HG02759 (cell line): ENCODE measurements around the gene SPOCK3.
"Not testable (repeated sequence)": the region's sequence is repeated elsewhere in the genome, so short reads cannot be mapped to it uniquely, and the experiment has no call there.

Experiments used
- ATAC-seq: cut with Tn5 transposase; IDR thresholded peaks from one replicate; pipeline ENCODE4 v1.9.1; 2021; ENCODE audit warnings: mild to moderate bottlenecking, moderate library complexity; ENCODE audit not compliant: unreplicated experiment

Gene SPOCK3

DNA sequence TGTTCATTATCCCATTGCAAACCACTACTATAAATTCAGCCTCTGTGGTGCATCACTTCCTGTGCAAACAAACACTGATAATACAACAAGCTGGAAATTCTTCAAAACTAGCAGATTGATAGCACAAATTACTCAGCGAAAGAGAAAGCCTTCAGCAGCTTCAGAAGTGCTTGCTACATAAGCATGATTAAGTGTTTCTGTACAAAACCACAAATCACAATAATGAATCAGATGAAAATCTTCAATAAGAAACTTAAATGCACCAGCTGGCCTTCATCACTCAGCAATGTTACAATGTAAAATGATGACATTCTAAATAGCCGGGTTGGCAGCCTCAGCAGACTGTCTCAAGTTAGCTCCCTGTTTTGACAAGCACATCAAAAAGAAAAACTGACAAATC lies 262.2 kb downstream of the SPOCK3 start:
- ATAC-seq, result no peak

DNA sequence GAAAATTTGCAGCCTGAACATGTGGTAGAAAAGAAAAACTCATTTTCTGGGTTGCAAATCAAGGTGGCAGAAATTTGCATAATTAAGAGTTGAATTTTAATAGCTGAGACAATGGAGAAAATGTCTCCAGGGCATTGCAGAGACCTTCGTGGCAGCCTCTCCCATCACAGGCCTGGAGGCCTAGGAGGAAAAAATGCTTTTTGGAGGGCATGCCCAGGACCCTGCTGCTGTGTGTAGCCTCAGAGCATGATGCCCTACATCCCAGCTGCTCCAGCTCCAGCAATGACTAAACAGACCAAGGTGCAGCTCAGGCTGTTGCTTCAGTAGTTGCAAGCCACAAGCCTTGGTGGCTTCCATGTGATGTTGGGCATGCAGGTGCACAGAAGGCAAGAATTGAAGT lies 266.1 kb downstream of the SPOCK3 start:
- ATAC-seq, result not testable (repeated sequence)

DNA sequence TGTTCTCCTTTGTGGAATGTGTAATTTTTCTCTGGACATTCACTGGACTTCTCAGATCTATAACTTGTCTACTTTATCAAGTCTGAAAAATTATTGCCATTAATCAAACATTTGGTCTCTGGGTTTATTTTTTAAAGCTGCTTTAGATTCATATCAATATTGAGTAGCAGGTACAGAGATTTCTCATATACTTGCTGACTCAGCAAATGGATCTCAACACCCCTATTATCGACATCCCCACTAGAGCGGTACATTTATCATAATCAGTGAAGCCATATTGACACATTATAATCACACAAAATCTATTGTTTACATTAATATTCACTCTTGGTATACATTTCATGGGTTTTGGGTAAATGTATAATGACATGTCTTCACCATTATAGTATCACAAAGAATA lies 268.7 kb downstream of the SPOCK3 start:
- no peak for ATAC-seq

- no peak for ATAC-seq
These were observed 276.8 kb downstream of the SPOCK3 start for GRCh38 chr4:166957451-166957850.

DNA sequence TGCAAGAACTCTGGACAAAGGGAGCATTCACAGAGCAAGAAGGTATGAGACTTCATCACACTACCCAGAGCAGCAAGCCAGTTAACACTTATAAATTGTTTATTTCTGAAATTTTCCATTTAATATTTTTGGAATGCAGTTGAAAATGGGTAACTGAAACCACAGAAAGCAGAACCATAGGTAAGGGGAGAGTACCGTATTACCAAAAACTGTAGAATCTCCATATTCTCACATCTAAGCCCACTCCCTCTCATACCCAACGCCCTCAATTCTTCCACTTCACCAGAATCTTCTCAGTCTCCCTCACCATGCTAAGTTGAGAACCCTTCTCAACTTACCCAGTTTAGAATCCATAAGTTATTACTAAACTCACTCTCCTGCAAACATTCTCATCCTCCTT lies 277.8 kb downstream of the SPOCK3 start:
- no peak for ATAC-seq

GRCh38 chr4:166941629-166942028 lies 292.7 kb downstream of the SPOCK3 start:
- peak; percentile 73 for ATAC-seq

DNA sequence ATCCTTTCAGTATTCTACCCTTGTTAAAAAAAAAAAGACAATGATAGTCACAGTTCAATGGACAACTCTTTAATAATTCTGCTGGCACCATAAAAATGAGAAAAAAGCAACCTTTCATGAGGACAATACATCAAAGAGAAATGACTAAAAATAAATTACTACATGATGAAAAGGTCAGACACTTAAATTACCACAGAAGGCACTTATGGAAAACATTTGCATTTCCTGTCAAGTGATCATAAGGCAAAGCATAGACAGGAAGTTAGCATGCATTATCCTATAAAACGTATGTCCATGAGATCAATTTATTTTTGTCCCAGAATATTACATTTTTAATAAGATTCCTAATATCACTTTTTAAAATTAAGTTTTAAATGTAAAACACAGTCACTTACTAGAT lies 303.8 kb downstream of the SPOCK3 start:
- ATAC-seq, result no peak

- ATAC-seq, result no peak
These were observed 309.9 kb downstream of the SPOCK3 start for GRCh38 chr4:166924424-166924823.

GRCh38 chr4:166913926-166914325 lies 320.4 kb downstream of the SPOCK3 start:
- ATAC-seq, result no peak

DNA sequence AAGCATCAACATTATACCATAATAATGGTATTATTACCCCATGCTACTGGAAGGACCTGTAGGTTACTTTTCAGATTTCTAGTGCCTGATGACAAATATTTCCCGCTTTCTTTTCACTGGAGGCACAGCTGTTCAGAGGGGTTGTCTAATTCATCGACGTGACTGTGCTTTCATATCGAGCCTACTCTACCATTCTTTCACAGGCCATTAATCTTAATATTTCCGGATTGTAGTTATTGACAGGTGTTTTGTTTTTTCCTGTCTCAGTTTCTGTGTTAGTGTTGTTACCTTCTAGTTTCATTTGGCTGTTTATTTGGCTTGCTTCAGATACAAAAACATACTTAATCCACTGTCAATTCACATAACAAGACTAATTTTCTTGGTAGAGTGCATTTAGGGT lies 330.9 kb downstream of the SPOCK3 start:
- no peak for ATAC-seq

DNA sequence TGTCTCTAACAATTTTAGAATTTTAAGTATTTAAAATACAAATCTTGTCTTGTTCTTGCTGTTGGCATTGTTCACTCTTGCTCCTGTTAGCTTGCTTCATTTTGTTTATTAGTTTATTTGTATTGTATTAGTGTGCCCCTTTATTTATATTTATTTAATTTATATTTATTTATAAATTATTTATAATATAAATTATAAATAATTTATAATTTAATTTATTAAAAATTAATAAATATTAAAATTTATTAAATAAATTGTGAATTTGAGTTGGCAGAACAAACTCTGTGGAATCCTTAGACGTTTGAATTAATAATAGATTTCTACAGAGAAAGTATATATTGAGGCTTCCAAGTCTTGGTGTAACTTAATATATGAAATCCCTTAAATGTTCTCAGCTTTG lies 331.4 kb downstream of the SPOCK3 start:
- ATAC-seq, result no peak

- ATAC-seq, result peak; percentile 79
These were observed 338.0 kb downstream of the SPOCK3 start for GRCh38 chr4:166896254-166896653.

DNA sequence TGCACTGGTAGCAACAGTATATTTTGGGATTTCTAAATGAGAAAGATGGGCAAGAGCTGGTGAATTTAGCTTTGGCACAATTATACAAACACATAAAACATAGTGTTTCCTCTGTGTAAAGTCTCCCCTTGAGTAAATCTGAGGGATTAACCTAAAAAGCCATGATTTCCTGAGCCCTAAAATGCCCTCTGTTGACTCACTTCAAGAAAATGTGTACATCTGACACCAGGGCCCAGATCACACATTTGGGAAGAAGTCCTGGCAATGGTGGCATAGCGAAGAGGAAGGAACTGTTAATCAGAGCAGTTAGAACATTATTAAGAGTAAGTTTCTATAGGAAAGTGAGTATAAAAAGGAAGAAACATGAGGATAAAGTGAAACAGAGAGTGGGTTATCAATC lies 338.5 kb downstream of the SPOCK3 start:
- ATAC-seq, result no peak

DNA sequence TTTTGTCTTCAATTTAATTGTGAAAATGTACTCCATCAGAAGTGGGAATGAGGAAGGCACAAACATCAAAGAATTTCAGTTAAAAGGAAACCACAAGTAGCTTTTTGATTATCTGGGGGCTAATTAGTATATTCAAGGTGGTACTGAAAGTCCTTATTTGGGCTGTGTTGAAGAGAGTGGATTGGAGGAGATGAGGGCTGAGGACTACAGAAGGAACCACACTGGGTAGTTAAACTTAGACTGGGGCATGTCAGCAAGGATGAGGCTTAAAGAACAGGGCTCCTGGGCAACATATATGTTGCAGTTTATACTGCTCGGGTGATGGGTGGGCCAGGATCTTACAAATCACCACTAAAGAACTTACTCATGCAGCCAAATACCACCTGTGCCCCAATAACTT lies 346.8 kb downstream of the SPOCK3 start:
- no peak for ATAC-seq

DNA sequence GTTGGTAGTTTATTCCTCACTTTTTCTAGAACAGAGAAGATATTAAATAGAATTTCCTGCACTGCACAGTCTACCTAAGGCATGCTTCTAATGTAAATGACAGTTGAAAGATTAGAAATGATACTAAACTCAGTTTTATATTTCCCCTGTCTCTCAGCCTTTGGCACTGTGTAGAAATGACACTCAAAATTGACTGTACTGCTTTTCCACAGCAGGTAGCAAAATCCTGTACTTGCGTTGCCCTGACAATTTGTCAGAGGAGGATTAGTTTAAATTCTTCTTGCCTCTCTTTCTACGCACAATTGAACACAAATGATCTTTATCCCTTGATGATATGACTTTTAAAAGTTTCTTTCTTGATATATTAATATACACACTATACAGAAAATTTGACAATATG lies 347.6 kb downstream of the SPOCK3 start:
- no peak for ATAC-seq

DNA sequence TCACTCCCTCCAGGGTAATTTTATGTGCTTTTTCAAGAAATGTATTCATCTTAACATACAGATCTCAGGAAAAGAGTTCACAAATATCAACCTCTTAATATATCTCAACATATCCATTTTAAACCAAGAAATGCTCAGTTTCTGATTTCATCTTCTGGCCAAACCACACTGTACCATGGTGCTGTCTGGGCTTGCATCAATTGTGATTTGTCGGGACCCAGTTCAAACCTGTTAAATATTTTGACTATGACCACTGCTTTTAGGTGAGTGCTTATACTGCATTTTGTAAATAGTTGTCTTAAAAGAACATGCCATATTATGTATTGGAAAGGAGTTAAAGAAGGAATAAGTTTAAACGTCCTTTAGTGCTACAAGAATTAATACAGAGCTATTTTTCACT lies 352.1 kb downstream of the SPOCK3 start:
- no peak for ATAC-seq

- ATAC-seq, result no peak
These were observed 358.5 kb downstream of the SPOCK3 start for GRCh38 chr4:166875821-166876220.

- no peak for ATAC-seq
These were observed 372.3 kb downstream of the SPOCK3 start for GRCh38 chr4:166862032-166862431.

- ATAC-seq, result not testable (repeated sequence)
These were observed 383.9 kb downstream of the SPOCK3 start for GRCh38 chr4:166850398-166850797.

GRCh38 chr4:166846939-166847338 lies 387.4 kb downstream of the SPOCK3 start:
- ATAC-seq, result peak; percentile 49

DNA sequence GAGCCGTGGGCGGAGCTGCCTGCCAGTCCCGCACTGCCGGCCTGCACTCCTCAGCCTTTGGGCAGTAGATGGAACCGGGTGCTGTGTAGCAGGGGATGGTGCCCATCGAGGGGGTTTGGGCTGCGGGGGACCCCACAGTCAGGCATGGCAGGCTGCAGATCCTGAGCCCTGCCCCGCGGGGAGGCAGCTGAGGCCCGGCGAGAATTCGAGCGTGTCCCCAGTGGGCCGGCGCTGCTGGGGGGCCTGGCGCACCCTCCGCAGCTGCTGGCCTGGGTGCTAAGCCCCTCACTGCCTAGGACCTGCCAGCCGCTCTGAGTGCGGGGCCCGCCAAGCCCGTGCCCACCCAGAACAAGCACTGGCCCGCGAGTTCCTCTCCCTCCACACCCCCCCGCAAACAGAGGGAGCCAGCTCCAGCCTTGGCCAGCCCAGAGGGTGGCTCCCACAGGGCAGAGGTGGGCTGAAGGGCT lies 391.5 kb downstream of the SPOCK3 start:
- ATAC-seq, result no peak

- ATAC-seq, result peak; percentile 82
These were observed 394.6 kb downstream of the SPOCK3 start for GRCh38 chr4:166839615-166840251.

DNA sequence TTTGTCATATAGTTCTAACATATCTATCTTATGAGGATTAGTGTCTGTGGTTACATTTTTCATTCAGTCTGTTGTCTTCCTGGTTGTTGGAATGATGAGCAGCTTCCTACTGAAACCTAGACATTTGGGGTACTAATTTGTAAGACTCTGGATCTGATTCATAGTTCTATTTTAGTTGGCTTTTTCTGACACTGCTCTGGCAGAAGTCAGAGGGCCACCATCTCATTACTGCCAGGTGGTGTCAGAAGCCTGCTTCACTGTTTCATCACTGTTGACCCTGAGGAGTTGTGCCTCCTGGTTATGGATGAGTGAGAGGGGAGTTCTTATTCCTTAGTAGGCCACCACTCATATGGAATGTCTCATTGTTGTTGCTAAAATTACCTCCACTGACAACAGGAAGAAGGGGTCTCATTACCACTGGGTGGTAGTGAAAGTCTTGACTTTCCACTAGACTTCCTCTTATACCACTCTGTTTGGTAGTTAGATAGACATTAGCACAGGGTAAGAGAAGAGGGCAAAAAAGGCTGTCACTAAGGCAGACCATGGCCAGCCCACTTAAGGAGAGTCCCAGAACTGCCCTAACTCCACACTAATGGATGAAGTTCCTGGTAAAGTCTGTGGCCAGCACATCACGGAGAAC lies 395.2 kb downstream of the SPOCK3 start:
- peak; percentile 70 for ATAC-seq
